SU-DHL-6 (cell line): ENCODE data around the gene USP24.

Experiments
- H2AFZ ChIP-seq: fragments of 200-600 bp; sonication (generic); 2 replicates; pipeline ENCODE4 v1.6.1; 2014; ENCODE audit warnings: low read depth, mild to moderate bottlenecking, moderate library complexity, mixed read lengths, antibody characterized with exemption, low read length; ENCODE audit not compliant: severe bottlenecking
- H3F3A ChIP-seq: fragments of 200-600 bp; shearing (Covaris generic); 2 replicates; pipeline ENCODE4 v1.6.0; 2016; ENCODE audit warnings: antibody characterized with exemption, mild to moderate bottlenecking; ENCODE audit not compliant: insufficient read depth
- H3K27ac ChIP-seq: fragments of 200-600 bp; sonication (generic); 2 replicates; pipeline ENCODE4 v1.5.1; 2016; ENCODE audit warnings: low read depth, mild to moderate bottlenecking, low read length, moderate library complexity, mixed read lengths
- H3K27me3 ChIP-seq: fragments of 200-600 bp; sonication (generic), shearing (Covaris generic); 2 replicates; pipeline ENCODE4 v1.6.0; 2014; ENCODE audit warnings: mild to moderate bottlenecking, low read length
- H3K36me3 ChIP-seq: fragments of 200-600 bp; sonication (generic); 2 replicates; pipeline ENCODE4 v1.6.1; 2014; ENCODE audit warnings: mild to moderate bottlenecking, low read length, mixed read lengths
- H3K4me2 ChIP-seq: fragments of 300-600, 200-600 bp; shearing (Covaris generic), sonication (generic); 2 replicates; pipeline ENCODE4 v1.6.0; 2014; ENCODE audit warnings: low read length, low read depth, mild to moderate bottlenecking; ENCODE audit not compliant: poor library complexity, severe bottlenecking
- H3K4me3 ChIP-seq: fragments of 200-600 bp; sonication (generic); 2 replicates; pipeline ENCODE4 v1.5.1; 2014; ENCODE audit warnings: antibody characterized with exemption, low read length, mild to moderate bottlenecking, mixed read lengths; ENCODE audit not compliant: insufficient read depth, poor library complexity, severe bottlenecking
- H3K79me2 ChIP-seq: fragments of 200-600 bp; sonication (generic); 2 replicates; pipeline ENCODE4 v1.6.1; 2014; ENCODE audit warnings: mild to moderate bottlenecking, low read length, moderate library complexity; ENCODE audit not compliant: insufficient read depth
- H3K9ac ChIP-seq: fragments of 200-600 bp; sonication (generic); 2 replicates; pipeline ENCODE4 v1.7.0; 2014; ENCODE audit warnings: mild to moderate bottlenecking, low read length
- H3K9me2 ChIP-seq: fragments of 200-600 bp; sonication (generic); replicated peaks from 2 replicates; pipeline ENCODE4 v1.6.1; 2014; ENCODE audit warnings: low read length; ENCODE audit not compliant: insufficient read depth
- H3K9me3 ChIP-seq: fragments of 200-600 bp; sonication (generic); 2 replicates; pipeline ENCODE4 v1.6.1; 2014; ENCODE audit warnings: low read length, mixed read lengths; ENCODE audit not compliant: insufficient read depth
- H4K20me1 ChIP-seq: fragments of 200-600 bp; sonication (generic); 2 replicates; pipeline ENCODE4 v1.6.1; 2014; ENCODE audit warnings: low read depth, mild to moderate bottlenecking, antibody characterized with exemption, low read length, moderate library complexity, mixed read lengths
- CTCF ChIP-seq: fragments of 200-600 bp; sonication (generic); IDR thresholded peaks from one replicate; pipeline ENCODE4 v1.5.1; 2017; ENCODE audit warnings: antibody characterized with exemption, mild to moderate bottlenecking, low read length, moderate library complexity; ENCODE audit not compliant: insufficient read depth, poor library complexity, severe bottlenecking
- EZH2phosphoT487 ChIP-seq: fragments of 200-600 bp; sonication (generic), shearing (Covaris generic); conservative IDR thresholded peaks from 2 replicates; pipeline ENCODE4 v1.6.1; 2018; ENCODE audit warnings: mild to moderate bottlenecking, antibody characterized with exemption, low read length, moderate library complexity, mixed read lengths

The USP24 gene

DNA sequence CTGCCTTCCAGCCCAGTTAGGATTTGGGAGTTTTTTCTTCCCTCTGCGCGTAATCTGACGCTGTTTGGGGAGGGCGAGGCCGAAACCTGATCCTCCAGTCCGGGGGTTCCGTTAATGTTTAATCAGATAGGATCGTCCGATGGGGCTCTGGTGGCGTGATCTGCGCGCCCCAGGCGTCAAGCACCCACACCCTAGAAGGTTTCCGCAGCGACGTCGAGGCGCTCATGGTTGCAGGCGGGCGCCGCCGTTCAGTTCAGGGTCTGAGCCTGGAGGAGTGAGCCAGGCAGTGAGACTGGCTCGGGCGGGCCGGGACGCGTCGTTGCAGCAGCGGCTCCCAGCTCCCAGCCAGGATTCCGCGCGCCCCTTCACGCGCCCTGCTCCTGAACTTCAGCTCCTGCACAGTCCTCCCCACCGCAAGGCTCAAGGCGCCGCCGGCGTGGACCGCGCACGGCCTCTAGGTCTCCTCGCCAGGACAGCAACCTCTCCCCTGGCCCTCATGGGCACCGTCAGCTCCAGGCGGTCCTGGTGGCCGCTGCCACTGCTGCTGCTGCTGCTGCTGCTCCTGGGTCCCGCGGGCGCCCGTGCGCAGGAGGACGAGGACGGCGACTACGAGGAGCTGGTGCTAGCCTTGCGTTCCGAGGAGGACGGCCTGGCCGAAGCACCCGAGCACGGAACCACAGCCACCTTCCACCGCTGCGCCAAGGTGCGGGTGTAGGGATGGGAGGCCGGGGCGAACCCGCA, 175.7 kb downstream of the USP24 start, which contains the start of gene PCSK9:
Gene PCSK9 (plus strand): TSS at position 207 of the 741 bp plus-strand sequence. CDS start 290 bp downstream, at position 497.
- Histone ChIP-seq H2AFZ (no peak within 1 kb of the TSS), H3K4me3 (no peak within 1 kb of the TSS), H3K27me3 (no peaks in the 10 kb centered on the region), H3K27ac (no peak within 1 kb of the TSS), H3K79me2 (no peaks in the 10 kb centered on the region), H3K9ac (no peak within 1 kb of the TSS), H3K4me2 (no peak within 1 kb of the TSS), H3K9me2 (no peaks in the 10 kb centered on the region), H3K36me3 (no peaks in the 10 kb centered on the region), H3K9me3 (no peaks in the 10 kb centered on the region), H3F3A (no peaks in the 10 kb centered on the region), H4K20me1 (no peaks in the 10 kb centered on the region)
- no peak for TF ChIP-seq EZH2phosphoT487
- TF ChIP-seq CTCF, result no peak

DNA sequence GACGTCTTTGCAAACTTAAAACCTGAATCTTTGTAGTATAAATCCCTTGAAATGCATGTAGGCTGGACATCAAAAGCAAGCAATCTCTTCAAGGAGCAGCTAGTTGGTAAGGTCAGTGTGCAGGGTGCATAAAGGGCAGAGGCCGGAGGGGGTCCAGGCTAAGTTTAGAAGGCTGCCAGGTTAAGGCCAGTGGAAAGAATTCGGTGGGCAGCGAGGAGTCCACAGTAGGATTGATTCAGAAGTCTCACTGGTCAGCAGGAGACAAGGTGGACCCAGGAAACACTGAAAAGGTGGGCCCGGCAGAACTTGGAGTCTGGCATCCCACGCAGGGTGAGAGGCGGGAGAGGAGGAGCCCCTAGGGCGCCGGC, 176.2 kb downstream of the USP24 start:
- H3K9me2 ChIP-seq, result no peaks in the 10 kb centered on the region
- no peaks in the 10 kb centered on the region for H4K20me1 ChIP-seq
- H3K79me2 ChIP-seq, result no peaks in the 10 kb centered on the region
- H3K4me2 ChIP-seq, result no peak overlapping the region
- no peaks in the 10 kb centered on the region for H3F3A ChIP-seq
- no peak overlapping the region for H3K9ac ChIP-seq
- no peaks in the 10 kb centered on the region for H3K36me3 ChIP-seq
- H3K4me3 ChIP-seq, result no peak overlapping the region
- TF ChIP-seq CTCF, result no peak
- no peak for TF ChIP-seq EZH2phosphoT487
- H3K27me3 ChIP-seq, result no peaks in the 10 kb centered on the region
- H2AFZ ChIP-seq, result no peak overlapping the region
- H3K9me3 ChIP-seq, result no peaks in the 10 kb centered on the region
- H3K27ac ChIP-seq, result no peak overlapping the region

GRCh38 chr1:55038552-55038838, 176.7 kb downstream of the USP24 start:
- no peaks in the 10 kb centered on the region for H4K20me1 ChIP-seq
- no peaks in the 10 kb centered on the region for H3F3A ChIP-seq
- no peak overlapping the region for H3K4me2 ChIP-seq
- no peaks in the 10 kb centered on the region for H3K9me3 ChIP-seq
- no peaks in the 10 kb centered on the region for H3K36me3 ChIP-seq
- TF ChIP-seq CTCF (no peak), EZH2phosphoT487 (no peak)
- H3K27me3 ChIP-seq, result no peaks in the 10 kb centered on the region
- no peaks in the 10 kb centered on the region for H3K79me2 ChIP-seq
- H3K9me2 ChIP-seq, result no peaks in the 10 kb centered on the region
- no peak overlapping the region for H3K27ac ChIP-seq
- H3K9ac ChIP-seq, result no peak overlapping the region
- H2AFZ ChIP-seq, result no peak overlapping the region
- no peak overlapping the region for H3K4me3 ChIP-seq
